DND-41 (cell line): ENCODE measurements around the gene TBL1X.

Experiments used
- ATAC-seq: fragments of 200-7000 bp; cut with Tn5 transposase; 3 replicates; pipeline ENCODE4 v1.9.1; 2021; ENCODE audit warnings: low read depth; ENCODE audit not compliant: insufficient read depth
- DNase-seq: peaks from one replicate; pipeline ENCODE4 v3.0.0-alpha.2; 2020
- H2AFZ ChIP-seq: 2 replicates; pipeline ENCODE4 v1.6.0; 2012; ENCODE audit warnings: low read depth, low read length
- H3K27ac ChIP-seq: 2 replicates; pipeline ENCODE4 v1.5.1; 2012; ENCODE audit warnings: low read length, inconsistent platforms
- H3K27me3 ChIP-seq: fragments of 200-600 bp; sonication (generic); 2 replicates; pipeline ENCODE4 v1.6.0; 2012; ENCODE audit warnings: low read length, mild to moderate bottlenecking, inconsistent platforms; ENCODE audit not compliant: insufficient read depth, poor library complexity
- H3K36me3 ChIP-seq: 2 replicates; pipeline ENCODE4 v1.5.1; 2012; ENCODE audit warnings: low read length, inconsistent platforms; ENCODE audit not compliant: insufficient read depth
- H3K4me1 ChIP-seq: 2 replicates; pipeline ENCODE4 v1.5.1; 2012; ENCODE audit warnings: mild to moderate bottlenecking, low read length; ENCODE audit not compliant: insufficient read depth
- H3K4me2 ChIP-seq: 2 replicates; pipeline ENCODE4 v1.6.0; 2012; ENCODE audit warnings: mild to moderate bottlenecking, moderate library complexity, low read length, inconsistent platforms; ENCODE audit not compliant: insufficient read depth
- H3K4me3 ChIP-seq, 2 experiments: fragments of 200-600 bp in 1 of 2; shearing (Covaris generic) in 1 of 2; 2 replicates each; pipeline ENCODE4 v1.5.1; 2012 to 2016; ENCODE audit warnings: inconsistent platforms in 2 of 2, low read length in 2 of 2, mild to moderate bottlenecking in 2 of 2, low read depth in 1 of 2, moderate library complexity in 1 of 2
- H3K79me2 ChIP-seq: 2 replicates; pipeline ENCODE4 v1.6.0; 2012; ENCODE audit warnings: low read length, inconsistent platforms; ENCODE audit not compliant: insufficient read depth
- H3K9ac ChIP-seq: 2 replicates; pipeline ENCODE4 v1.6.0; 2012; ENCODE audit warnings: low read depth, mild to moderate bottlenecking, inconsistent platforms, low read length, moderate library complexity
- H3K9me3 ChIP-seq: 2 replicates; pipeline ENCODE4 v1.5.1; 2012; ENCODE audit warnings: low read length, moderate library complexity, mild to moderate bottlenecking, inconsistent platforms; ENCODE audit not compliant: insufficient read depth, severe bottlenecking
- H4K20me1 ChIP-seq: 2 replicates; pipeline ENCODE4 v1.6.0; 2012; ENCODE audit warnings: low read length; ENCODE audit not compliant: insufficient read depth
- EZH2 ChIP-seq: IDR thresholded peaks from 3 replicates; pipeline ENCODE4 v1.6.1; 2012; ENCODE audit warnings: borderline replicate concordance, low read depth, mild to moderate bottlenecking, moderate library complexity, low read length, inconsistent platforms; ENCODE audit not compliant: severe bottlenecking
- TF ChIP-seq, protein P1 (sequence below): IDR thresholded peaks from 2 replicates; pipeline ENCODE4 v1.5.1; 2012; ENCODE audit warnings: borderline replicate concordance, low read length, moderate library complexity, mild to moderate bottlenecking; ENCODE audit not compliant: poor library complexity, severe bottlenecking; ENCODE audit errors: extremely low read depth

Gene TBL1X

DNA sequence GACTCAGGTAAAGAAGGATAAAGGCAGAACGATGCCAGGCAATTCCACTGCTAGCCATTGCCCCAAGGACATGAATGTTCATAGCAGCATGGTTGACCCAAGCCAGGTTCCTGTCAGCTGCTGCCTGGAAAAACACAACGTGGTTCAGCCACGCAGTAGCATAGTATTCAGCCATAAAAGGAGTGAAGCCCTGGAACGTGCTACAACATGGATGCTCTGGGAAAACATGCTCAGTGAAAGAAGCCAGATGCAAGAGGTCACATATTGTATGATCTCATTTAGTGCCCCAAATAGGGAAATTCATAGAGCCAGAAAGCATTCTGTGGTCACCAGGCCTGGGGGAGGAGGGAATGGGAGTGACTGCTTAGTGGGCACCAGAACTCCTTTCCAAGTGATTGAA lies 170.9 kb downstream of the TBL1X start:
- H3K4me1 ChIP-seq = no peaks in the 10 kb centered on the region
- H4K20me1 ChIP-seq = peaks cover 5% of the 10 kb centered on the region; the same call in 1 of the 2 replicates
- DNase-seq = no peak
- H3K4me3 ChIP-seq = no peak overlapping the region
- no peaks in the 10 kb centered on the region for H3K79me2 ChIP-seq
- no peak overlapping the region for H3K9ac ChIP-seq
- H3K9me3 ChIP-seq = no peaks in the 10 kb centered on the region
- no peak overlapping the region for H2AFZ ChIP-seq
- TF ChIP-seq EZH2 = no peak
- H3K27ac ChIP-seq = no peak overlapping the region
- H3K27me3 ChIP-seq = no peaks in the 10 kb centered on the region
- H3K4me2 ChIP-seq = no peak overlapping the region
- no peaks in the 10 kb centered on the region for H3K36me3 ChIP-seq
- ATAC-seq = no peak

DNA sequence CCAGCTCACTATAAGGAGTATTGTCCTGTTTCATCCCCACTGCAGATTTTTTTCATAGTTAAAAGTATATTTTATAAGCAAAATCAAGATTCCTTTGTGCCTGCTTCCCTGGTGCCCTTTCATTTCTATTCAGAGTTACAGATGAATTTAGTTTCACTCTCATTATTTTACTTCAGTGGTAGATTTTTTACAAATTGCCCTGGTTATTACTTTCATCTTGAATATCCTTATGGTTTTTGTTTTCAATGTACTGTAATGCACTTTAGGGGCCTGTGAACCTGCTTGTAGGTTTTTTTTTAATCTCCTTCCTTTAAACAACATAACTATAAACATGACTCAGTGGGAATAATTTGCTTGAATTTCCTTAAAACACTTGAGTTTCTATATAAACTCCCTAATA lies 174.0 kb downstream of the TBL1X start:
- no peaks in the 10 kb centered on the region for H3K36me3 ChIP-seq
- H3K4me2 ChIP-seq = no peak overlapping the region
- ATAC-seq (no peak), DNase-seq (no peak)
- no peaks in the 10 kb centered on the region for H3K27me3 ChIP-seq
- peaks cover 8% of the 10 kb centered on the region; the same call in 1 of the 2 replicates for H3K4me1 ChIP-seq
- H3K9ac ChIP-seq = no peak overlapping the region
- no peak for TF ChIP-seq EZH2
- TF ChIP-seq, protein P1, sequence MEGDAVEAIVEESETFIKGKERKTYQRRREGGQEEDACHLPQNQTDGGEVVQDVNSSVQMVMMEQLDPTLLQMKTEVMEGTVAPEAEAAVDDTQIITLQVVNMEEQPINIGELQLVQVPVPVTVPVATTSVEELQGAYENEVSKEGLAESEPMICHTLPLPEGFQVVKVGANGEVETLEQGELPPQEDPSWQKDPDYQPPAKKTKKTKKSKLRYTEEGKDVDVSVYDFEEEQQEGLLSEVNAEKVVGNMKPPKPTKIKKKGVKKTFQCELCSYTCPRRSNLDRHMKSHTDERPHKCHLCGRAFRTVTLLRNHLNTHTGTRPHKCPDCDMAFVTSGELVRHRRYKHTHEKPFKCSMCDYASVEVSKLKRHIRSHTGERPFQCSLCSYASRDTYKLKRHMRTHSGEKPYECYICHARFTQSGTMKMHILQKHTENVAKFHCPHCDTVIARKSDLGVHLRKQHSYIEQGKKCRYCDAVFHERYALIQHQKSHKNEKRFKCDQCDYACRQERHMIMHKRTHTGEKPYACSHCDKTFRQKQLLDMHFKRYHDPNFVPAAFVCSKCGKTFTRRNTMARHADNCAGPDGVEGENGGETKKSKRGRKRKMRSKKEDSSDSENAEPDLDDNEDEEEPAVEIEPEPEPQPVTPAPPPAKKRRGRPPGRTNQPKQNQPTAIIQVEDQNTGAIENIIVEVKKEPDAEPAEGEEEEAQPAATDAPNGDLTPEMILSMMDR = no peak
- H3K79me2 ChIP-seq = no peaks in the 10 kb centered on the region
- H3K9me3 ChIP-seq = no peaks in the 10 kb centered on the region
- no peak overlapping the region for H3K27ac ChIP-seq
- H4K20me1 ChIP-seq = peaks cover 8% of the 10 kb centered on the region; the same call in 1 of the 2 replicates
- H3K4me3 ChIP-seq = no peak overlapping the region
- H2AFZ ChIP-seq = no peak overlapping the region

DNA sequence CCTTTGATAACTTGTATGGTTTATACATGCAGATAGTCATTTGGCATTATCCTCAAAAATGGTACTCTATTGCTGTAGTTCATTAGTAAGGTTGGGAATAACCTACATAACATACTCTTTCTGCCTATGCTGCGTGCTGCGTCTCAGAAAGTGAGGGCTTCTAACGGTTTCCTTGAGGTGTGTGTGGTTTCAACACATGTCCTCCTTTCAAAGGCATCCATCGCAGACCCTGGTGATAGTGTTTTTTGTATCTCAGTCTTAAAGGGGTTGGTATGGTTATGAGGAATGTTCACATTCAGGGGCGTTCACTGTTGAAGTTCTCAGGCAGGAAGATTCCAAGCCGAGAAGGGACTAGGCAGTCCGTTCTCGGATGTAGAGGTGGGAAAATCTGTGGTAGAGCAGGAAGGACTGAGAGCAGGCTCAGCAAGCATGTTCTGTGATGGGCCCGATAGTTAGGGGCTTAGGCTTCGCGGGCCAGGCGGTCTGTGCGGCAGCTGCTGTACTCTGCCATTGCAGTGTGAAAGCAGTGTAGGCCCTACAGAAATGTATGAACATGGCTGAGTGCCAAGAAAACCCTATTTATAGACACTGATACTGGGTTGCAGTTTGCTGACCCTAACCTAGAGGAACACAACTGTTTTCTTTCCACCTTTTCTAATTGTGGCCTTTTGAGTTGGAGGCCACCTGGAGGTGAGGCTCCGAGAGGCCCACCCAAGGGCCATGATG lies 177.6 kb downstream of the TBL1X start:
- Histone ChIP-seq H3K4me3 (no peak overlapping the region), H3K4me2 (no peak overlapping the region), H3K4me1 (peaks cover 20% of the 10 kb centered on the region), H3K9me3 (no peaks in the 10 kb centered on the region), H2AFZ (no peak overlapping the region), H3K27ac (no peak overlapping the region), H3K27me3 (no peaks in the 10 kb centered on the region), H3K36me3 (no peaks in the 10 kb centered on the region), H4K20me1 (0 out of 2 replicates have a peak, but pooled peaks cover 6% of the 10 kb centered on the region), H3K9ac (no peak overlapping the region), H3K79me2 (no peaks in the 10 kb centered on the region)
- TF ChIP-seq, protein P1 = no peak
- TF ChIP-seq EZH2 = no peak
- DNase-seq (peak; percentile 34), ATAC-seq (peak; percentile 68)

DNA sequence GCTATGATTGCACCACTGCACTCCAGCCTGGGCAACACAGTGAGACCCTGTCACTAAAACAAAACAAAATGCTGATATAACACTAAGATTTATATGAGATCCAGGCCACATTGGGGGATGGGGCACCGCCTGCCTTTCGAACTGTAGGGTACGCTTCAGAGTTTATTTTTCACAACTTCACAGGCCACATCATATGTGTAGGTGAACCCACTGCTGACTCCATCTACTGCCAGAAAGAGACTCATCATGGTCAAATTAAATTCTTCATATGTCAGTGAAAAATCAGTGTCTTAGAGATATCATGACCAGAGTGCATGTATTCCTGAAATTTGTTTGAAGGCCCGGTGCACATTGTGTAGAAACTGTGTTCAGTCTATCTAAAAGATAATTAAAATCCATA lies 178.9 kb downstream of the TBL1X start:
- H3K4me3 ChIP-seq = no peak overlapping the region
- H4K20me1 ChIP-seq = 0 out of 2 replicates have a peak, but pooled peaks cover 6% of the 10 kb centered on the region
- no peak overlapping the region for H3K4me2 ChIP-seq

More for the DNA sequence above, 178.9 kb downstream of the TBL1X start:
- Histone ChIP-seq H3K9me3 (no peaks in the 10 kb centered on the region), H3K9ac (no peak overlapping the region), H3K79me2 (no peaks in the 10 kb centered on the region), H3K27ac (no peak overlapping the region), H3K4me1 (peaks cover 20% of the 10 kb centered on the region), H3K27me3 (no peaks in the 10 kb centered on the region), H3K36me3 (no peaks in the 10 kb centered on the region), H2AFZ (no peak overlapping the region)
- no peak for DNase-seq
- no peak for ATAC-seq
- TF ChIP-seq, protein P1 = no peak
- no peak for TF ChIP-seq EZH2
